Fibroblast of lung (primary cell): Measurements from ENCODE around the gene RIPK3. TPM values are rescaled to one million over a fixed set of nuclear protein-coding genes. Genes with fewer than 3 reads are reported as not detected.
"Not testable (repeated sequence)": the region's sequence is repeated elsewhere in the genome, so short reads cannot be mapped to it uniquely, and the experiment has no call there.

Source experiments
- DNase-seq, 2 donors: peaks; one replicate each; pipeline versions ENCODE4 v3.0.0 to v3.0.0-alpha.2; 2010; ENCODE audit warnings: low read depth in 2 of 2
- H2AFZ ChIP-seq: 2 replicates; pipeline ENCODE4 v1.5.1; 2012; ENCODE audit warnings: low read length, control low read depth, inconsistent platforms
- H3K27ac ChIP-seq: 2 replicates; pipeline ENCODE4 v1.5.1; 2011; ENCODE audit warnings: low read length, control low read depth; ENCODE audit not compliant: insufficient read depth
- H3K27me3 ChIP-seq: 2 replicates; pipeline ENCODE4 v1.5.1; 2011; ENCODE audit warnings: mild to moderate bottlenecking, low read length; ENCODE audit not compliant: control insufficient read depth, insufficient read depth
- H3K36me3 ChIP-seq: 2 replicates; pipeline ENCODE4 v1.5.1; 2011; ENCODE audit warnings: low read length; ENCODE audit not compliant: control insufficient read depth, insufficient read depth
- H3K4me1 ChIP-seq: 2 replicates; pipeline ENCODE4 v1.5.1; 2011; ENCODE audit warnings: low read length; ENCODE audit not compliant: control insufficient read depth, insufficient read depth; ENCODE audit errors: extremely low read depth
- H3K4me2 ChIP-seq: 2 replicates; pipeline ENCODE4 v1.5.1; 2011; ENCODE audit warnings: low read length, control low read depth; ENCODE audit not compliant: insufficient read depth; ENCODE audit errors: extremely low read depth
- H3K4me3 ChIP-seq, 4 experiments: fragments of 200-600 bp in 1 of 4; sonication (generic) in 1 of 4; replicated peaks in 1 of 4; 2 replicates each; pipeline ENCODE4 v1.5.1; 2011 to 2016; ENCODE audit warnings: low read length in 4 of 4, low read depth in 3 of 4, mild to moderate bottlenecking in 3 of 4, control low read depth in 2 of 4, inconsistent platforms in 1 of 4, mixed read lengths in 1 of 4; ENCODE audit not compliant: insufficient read depth in 1 of 4; ENCODE audit errors: control extremely low read depth in 1 of 4
- H3K79me2 ChIP-seq: 2 replicates; pipeline ENCODE4 v1.5.1; 2012; ENCODE audit warnings: mild to moderate bottlenecking, low read length, inconsistent platforms; ENCODE audit not compliant: control insufficient read depth, insufficient read depth
- H3K9ac ChIP-seq: 2 replicates; pipeline ENCODE4 v1.5.1; 2011; ENCODE audit warnings: mild to moderate bottlenecking, low read length, control low read depth; ENCODE audit not compliant: insufficient read depth
- H3K9me3 ChIP-seq: 2 replicates; pipeline ENCODE4 v1.5.1; 2012; ENCODE audit warnings: low read depth, low read length; ENCODE audit not compliant: control insufficient read depth, insufficient read depth
- H4K20me1 ChIP-seq: 2 replicates; pipeline ENCODE4 v1.5.1; 2011; ENCODE audit warnings: low read length; ENCODE audit not compliant: control insufficient read depth, insufficient read depth; ENCODE audit errors: extremely low read depth
- CTCF ChIP-seq, 2 donors: IDR thresholded peaks in 1 of 2; conservative IDR thresholded peaks in 1 of 2; 1 replicate in 1 of 2; 2 replicates in 1 of 2; pipeline ENCODE4 v1.5.1; 2011 to 2012; ENCODE audit warnings: low read length in 2 of 2, control low read depth in 1 of 2, inconsistent platforms in 1 of 2, low read depth in 1 of 2, mild to moderate bottlenecking in 1 of 2
- EZH2 ChIP-seq: IDR thresholded peaks from 2 replicates; pipeline ENCODE4 v1.5.1; 2012; ENCODE audit warnings: low read length, control low read depth, mild to moderate bottlenecking; ENCODE audit errors: missing control alignments
- polyA plus RNA-seq, 2 donors: library from polyadenylated mRNA; depleted of rRNA in 1 of 2; stranded (reverse) in 1 of 2; unstranded in 1 of 2; fragments of >200 nt; gene quantifications; 2 replicates each; pipeline ENCODE4 v1.2.1, GENCODE V29; 2011 to 2012; ENCODE audit warnings: missing spikeins in 1 of 2
- total RNA-seq: library from RNA; depleted of rRNA; stranded (reverse); fragments of >200 nt; gene quantifications from 2 replicates; pipeline ENCODE4 v1.2.1, GENCODE V29; 2014

Gene RIPK3
- total and polyA plus RNA-seq, 2 donors (not counting 1 experiment from before 2014, with no cell fraction given) = 0.20 to 0.33 TPM

- not testable (repeated sequence) for H4K20me1 ChIP-seq, H3K4me2 ChIP-seq, H2AFZ ChIP-seq, H3K9ac ChIP-seq, H3K4me1 ChIP-seq, H3K36me3 ChIP-seq, H3K9me3 ChIP-seq, DNase-seq, H3K4me3 ChIP-seq, H3K27ac ChIP-seq, H3K79me2 ChIP-seq
- peak; percentile 21 to 41 for TF ChIP-seq CTCF (conservative IDR thresholded peaks at IDR 0.05 in 1 of 2, IDR thresholded peaks at IDR 0.05 in 1 of 2; ENCODE audit: low read depth in 1 of 2, low read length in 2 of 2)
- peaks cover 11% of the 10 kb centered on the region for H3K27me3 ChIP-seq
Observed at GRCh38 chr14:24327914-24328313, 11.9 kb downstream of the RIPK3 start.

GRCh38 chr14:24327303-24327702, 12.5 kb downstream of the RIPK3 start:
- Histone ChIP-seq H3K79me2 (no peaks in the 10 kb centered on the region), H3K4me3 (no peak overlapping the region), H3K27ac (no peak overlapping the region), H3K9me3 (no peaks in the 10 kb centered on the region), H3K36me3 (no peaks in the 10 kb centered on the region), H3K4me1 (no peaks in the 10 kb centered on the region), H3K9ac (no peak overlapping the region), H2AFZ (no peak overlapping the region), H3K4me2 (no peak overlapping the region), H4K20me1 (no peaks in the 10 kb centered on the region), H3K27me3 (peaks cover 11% of the 10 kb centered on the region)
- no peak for DNase-seq
- no peak for TF ChIP-seq EZH2
- TF ChIP-seq CTCF (conservative IDR thresholded peaks at IDR 0.05 in 1 of 2, IDR thresholded peaks at IDR 0.05 in 1 of 2; ENCODE audit: low read depth in 1 of 2, low read length in 2 of 2) = no peak

GRCh38 chr14:24325963-24326362, 13.8 kb downstream of the RIPK3 start:
- no peak for DNase-seq
- no peak overlapping the region for H3K4me3 ChIP-seq
- H4K20me1 ChIP-seq = no peaks in the 10 kb centered on the region
- no peak overlapping the region for H3K9ac ChIP-seq
- no peaks in the 10 kb centered on the region for H3K9me3 ChIP-seq
- no peaks in the 10 kb centered on the region for H3K4me1 ChIP-seq
- H3K27me3 ChIP-seq = peaks cover 15% of the 10 kb centered on the region
- H3K79me2 ChIP-seq = no peaks in the 10 kb centered on the region
- TF ChIP-seq EZH2 (no peak), CTCF (conservative IDR thresholded peaks at IDR 0.05 in 1 of 2, IDR thresholded peaks at IDR 0.05 in 1 of 2; ENCODE audit: low read depth in 1 of 2, low read length in 2 of 2) (no peak)
- no peaks in the 10 kb centered on the region for H3K36me3 ChIP-seq
- H3K4me2 ChIP-seq = no peak overlapping the region
- H2AFZ ChIP-seq = no peak overlapping the region
- no peak overlapping the region for H3K27ac ChIP-seq
